SK-N-SH (cell line): Measurements from ENCODE around the gene CCDC188.

ENCODE experiments used
- ELF1 ChIP-seq: IDR thresholded peaks from 2 replicates; pipeline ENCODE4 v1.4.0; 2012
- EP300 ChIP-seq, 2 experiments: IDR thresholded peaks; 2 replicates each; pipeline versions ENCODE4 v1.4.0 to v1.6.1; 2012; ENCODE audit warnings: borderline replicate concordance in 1 of 2, low read depth in 1 of 2, low read length in 1 of 2
- EZH2phosphoT487 ChIP-seq: fragments of 200-600 bp; sonication (generic); IDR thresholded peaks from 2 replicates; pipeline ENCODE4 v1.6.1; 2017; ENCODE audit warnings: low read depth, mixed run types, mild to moderate bottlenecking, antibody characterized with exemption, moderate library complexity, borderline replicate concordance
- FOSL2 ChIP-seq: IDR thresholded peaks from 2 replicates; pipeline ENCODE4 v1.4.0; 2012; ENCODE audit warnings: low read depth, mild to moderate bottlenecking, moderate library complexity, borderline replicate concordance
- FOXJ3 ChIP-seq: sonication (generic); formaldehyde crosslinking; IDR thresholded peaks from 2 replicates; pipeline ENCODE4 v1.5.1; 2020; ENCODE audit warnings: mild to moderate bottlenecking, missing genetic modification reagents
- GATA2 ChIP-seq: sonication (generic); formaldehyde crosslinking; IDR thresholded peaks from 2 replicates; pipeline ENCODE4 v1.5.0; 2020; ENCODE audit warnings: mild to moderate bottlenecking, missing genetic modification reagents
- POLR2AphosphoS5 ChIP-seq: IDR thresholded peaks from 2 replicates; pipeline ENCODE4 v1.6.1; 2012; ENCODE audit warnings: low read depth, low read length
- TEAD4 ChIP-seq: IDR thresholded peaks from 2 replicates; pipeline ENCODE4 v1.4.0; 2012; ENCODE audit warnings: mild to moderate bottlenecking, borderline replicate concordance; ENCODE audit not compliant: insufficient read depth
- USF2 ChIP-seq: fragments of 150-350 bp; IDR thresholded peaks from 2 replicates; pipeline ENCODE4 v1.6.1; 2017; ENCODE audit warnings: antibody characterized with exemption, low read length, low read depth, borderline replicate concordance
- TF ChIP-seq, protein P1 (sequence below): IDR thresholded peaks from 2 replicates; pipeline ENCODE4 v1.4.0; 2012; ENCODE audit warnings: low read depth, borderline replicate concordance
- TF ChIP-seq, protein P2 (sequence below): fragments of 200-600 bp; sonication (generic); IDR thresholded peaks from 2 replicates; pipeline ENCODE4 v1.6.1; 2017; ENCODE audit warnings: antibody characterized with exemption, mild to moderate bottlenecking, moderate library complexity

DNA sequence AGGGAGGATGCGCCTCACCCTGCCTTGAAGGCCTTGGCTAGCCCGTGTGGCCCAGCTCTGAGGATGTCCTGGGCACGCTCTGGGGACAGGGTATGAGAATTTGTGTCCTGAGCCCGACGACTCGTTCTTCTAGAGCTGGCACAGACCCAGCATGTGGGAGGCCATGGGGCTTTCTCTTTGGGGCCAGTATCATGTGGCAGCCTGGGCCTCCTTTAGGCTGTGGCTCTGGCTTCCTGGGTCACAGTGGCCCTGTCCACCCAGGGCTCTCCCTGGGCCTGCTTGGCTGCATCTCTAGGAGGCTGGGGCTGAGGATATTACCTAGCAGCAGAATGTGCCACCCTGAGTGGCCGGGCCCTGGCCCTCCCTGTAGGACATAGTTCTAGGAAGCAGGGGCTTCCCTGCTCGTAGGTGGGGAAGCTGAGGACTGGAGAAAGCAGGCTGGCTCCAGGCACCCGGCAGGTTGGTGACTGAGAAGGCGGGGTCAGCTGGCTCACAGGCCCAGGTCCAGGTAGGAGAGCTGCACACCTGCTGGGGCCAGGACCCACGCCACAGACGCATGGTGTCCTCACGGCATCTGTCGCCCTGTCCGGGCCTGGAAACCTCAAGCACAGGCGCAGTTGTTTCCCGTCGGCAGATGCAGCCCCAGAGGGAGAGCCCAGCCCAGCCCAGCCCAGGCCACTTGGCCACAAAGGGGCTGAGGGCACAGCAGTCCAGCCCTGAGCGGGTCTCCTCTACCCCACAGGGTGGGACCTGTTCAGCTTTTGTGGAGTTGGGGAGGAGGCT lies 6.8 kb downstream of the CCDC188 start:
- no peak for TF ChIP-seq EP300 (IDR thresholded peaks at IDR 0.05; ENCODE audit: borderline replicate concordance in 1 of 2, low read depth in 1 of 2, low read length in 1 of 2)
- TF ChIP-seq, protein P1, sequence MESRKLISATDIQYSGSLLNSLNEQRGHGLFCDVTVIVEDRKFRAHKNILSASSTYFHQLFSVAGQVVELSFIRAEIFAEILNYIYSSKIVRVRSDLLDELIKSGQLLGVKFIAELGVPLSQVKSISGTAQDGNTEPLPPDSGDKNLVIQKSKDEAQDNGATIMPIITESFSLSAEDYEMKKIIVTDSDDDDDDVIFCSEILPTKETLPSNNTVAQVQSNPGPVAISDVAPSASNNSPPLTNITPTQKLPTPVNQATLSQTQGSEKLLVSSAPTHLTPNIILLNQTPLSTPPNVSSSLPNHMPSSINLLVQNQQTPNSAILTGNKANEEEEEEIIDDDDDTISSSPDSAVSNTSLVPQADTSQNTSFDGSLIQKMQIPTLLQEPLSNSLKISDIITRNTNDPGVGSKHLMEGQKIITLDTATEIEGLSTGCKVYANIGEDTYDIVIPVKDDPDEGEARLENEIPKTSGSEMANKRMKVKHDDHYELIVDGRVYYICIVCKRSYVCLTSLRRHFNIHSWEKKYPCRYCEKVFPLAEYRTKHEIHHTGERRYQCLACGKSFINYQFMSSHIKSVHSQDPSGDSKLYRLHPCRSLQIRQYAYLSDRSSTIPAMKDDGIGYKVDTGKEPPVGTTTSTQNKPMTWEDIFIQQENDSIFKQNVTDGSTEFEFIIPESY: no peak
- no peak for TF ChIP-seq FOSL2
- TF ChIP-seq, protein P2, sequence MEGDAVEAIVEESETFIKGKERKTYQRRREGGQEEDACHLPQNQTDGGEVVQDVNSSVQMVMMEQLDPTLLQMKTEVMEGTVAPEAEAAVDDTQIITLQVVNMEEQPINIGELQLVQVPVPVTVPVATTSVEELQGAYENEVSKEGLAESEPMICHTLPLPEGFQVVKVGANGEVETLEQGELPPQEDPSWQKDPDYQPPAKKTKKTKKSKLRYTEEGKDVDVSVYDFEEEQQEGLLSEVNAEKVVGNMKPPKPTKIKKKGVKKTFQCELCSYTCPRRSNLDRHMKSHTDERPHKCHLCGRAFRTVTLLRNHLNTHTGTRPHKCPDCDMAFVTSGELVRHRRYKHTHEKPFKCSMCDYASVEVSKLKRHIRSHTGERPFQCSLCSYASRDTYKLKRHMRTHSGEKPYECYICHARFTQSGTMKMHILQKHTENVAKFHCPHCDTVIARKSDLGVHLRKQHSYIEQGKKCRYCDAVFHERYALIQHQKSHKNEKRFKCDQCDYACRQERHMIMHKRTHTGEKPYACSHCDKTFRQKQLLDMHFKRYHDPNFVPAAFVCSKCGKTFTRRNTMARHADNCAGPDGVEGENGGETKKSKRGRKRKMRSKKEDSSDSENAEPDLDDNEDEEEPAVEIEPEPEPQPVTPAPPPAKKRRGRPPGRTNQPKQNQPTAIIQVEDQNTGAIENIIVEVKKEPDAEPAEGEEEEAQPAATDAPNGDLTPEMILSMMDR: no peak
- TF ChIP-seq USF2: no peak
- no peak for TF ChIP-seq GATA2 (CRISPR knock-in tag)
- no peak for TF ChIP-seq POLR2AphosphoS5
- no peak for TF ChIP-seq EZH2phosphoT487
- no peak for TF ChIP-seq ELF1
- TF ChIP-seq TEAD4: no peak
- no peak for TF ChIP-seq FOXJ3
